TTC549 (cell line): ENCODE results near the gene OR2V1.
A peak's percentile ranks its signal among the peaks of the same experiment; 100 is the strongest.
"Not testable (repeated sequence)": the region's sequence is repeated elsewhere in the genome, so short reads cannot be mapped to it uniquely, and the experiment has no call there.

ENCODE experiments used
- FAIRE-seq: peaks from 2 replicates; lab custom pipeline; 2012; peaks lifted over from hg19 to GRCh38; lab: Jason Lieb, UNC

Gene OR2V1

GRCh38 chr5:181127456-181127855, 3.5 kb downstream of the OR2V1 start:
- FAIRE-seq: no peak

- FAIRE-seq: no peak
These were observed 4.1 kb downstream of the OR2V1 start for GRCh38 chr5:181126841-181127240.

GRCh38 chr5:181124526-181124925, 6.4 kb downstream of the OR2V1 start:
- FAIRE-seq: no peak

- no peak for FAIRE-seq
These were observed 9.1 kb downstream of the OR2V1 start for GRCh38 chr5:181121675-181122561.

GRCh38 chr5:181120761-181121160, 10.2 kb downstream of the OR2V1 start:
- FAIRE-seq: no peak

- FAIRE-seq: no peak
These were observed 10.7 kb downstream of the OR2V1 start for GRCh38 chr5:181120306-181120705.

GRCh38 chr5:181119105-181119504, 11.9 kb downstream of the OR2V1 start:
- no peak for FAIRE-seq

- no peak for FAIRE-seq
These were observed 12.6 kb downstream of the OR2V1 start for GRCh38 chr5:181118369-181118768.

- no peak for FAIRE-seq
These were observed 15.9 kb downstream of the OR2V1 start for GRCh38 chr5:181114844-181115778.

- no peak for FAIRE-seq
These were observed 16.6 kb downstream of the OR2V1 start for GRCh38 chr5:181114284-181114843.

GRCh38 chr5:181113572-181113971, 17.4 kb downstream of the OR2V1 start:
- FAIRE-seq: not testable (repeated sequence)

- no peak for FAIRE-seq
These were observed 18.5 kb downstream of the OR2V1 start for GRCh38 chr5:181112476-181112875.

- no peak for FAIRE-seq
These were observed 20.0 kb downstream of the OR2V1 start for GRCh38 chr5:181111010-181111409.

- FAIRE-seq: no peak
These were observed 21.4 kb downstream of the OR2V1 start for GRCh38 chr5:181109489-181110013.

GRCh38 chr5:181108578-181109165, 22.3 kb downstream of the OR2V1 start:
- no peak for FAIRE-seq

GRCh38 chr5:181107699-181108098, 23.3 kb downstream of the OR2V1 start:
- FAIRE-seq: no peak

- no peak for FAIRE-seq
These were observed 25.5 kb downstream of the OR2V1 start for GRCh38 chr5:181105391-181106025.

- not testable (repeated sequence) for FAIRE-seq
These were observed 26.2 kb downstream of the OR2V1 start for GRCh38 chr5:181104606-181105390.

- FAIRE-seq: not testable (repeated sequence)
These were observed 26.8 kb downstream of the OR2V1 start for GRCh38 chr5:181104259-181104568.

- FAIRE-seq: peak; percentile 73
These were observed 28.9 kb downstream of the OR2V1 start for GRCh38 chr5:181101930-181102674.
